ENCODE results near the gene OGFOD1. TPM values are rescaled to one million over a fixed set of nuclear protein-coding genes. Genes with fewer than 3 reads are reported as not detected.
A peak's percentile ranks its signal among the peaks of the same experiment; 100 is the strongest.

OGFOD1 gene
- total and polyA plus RNA-seq, 2 of the 13 experiments (the other 11 are each of a cell fraction or from before 2014, with no cell fraction given): 35.2 to 81.3 TPM

DNA sequence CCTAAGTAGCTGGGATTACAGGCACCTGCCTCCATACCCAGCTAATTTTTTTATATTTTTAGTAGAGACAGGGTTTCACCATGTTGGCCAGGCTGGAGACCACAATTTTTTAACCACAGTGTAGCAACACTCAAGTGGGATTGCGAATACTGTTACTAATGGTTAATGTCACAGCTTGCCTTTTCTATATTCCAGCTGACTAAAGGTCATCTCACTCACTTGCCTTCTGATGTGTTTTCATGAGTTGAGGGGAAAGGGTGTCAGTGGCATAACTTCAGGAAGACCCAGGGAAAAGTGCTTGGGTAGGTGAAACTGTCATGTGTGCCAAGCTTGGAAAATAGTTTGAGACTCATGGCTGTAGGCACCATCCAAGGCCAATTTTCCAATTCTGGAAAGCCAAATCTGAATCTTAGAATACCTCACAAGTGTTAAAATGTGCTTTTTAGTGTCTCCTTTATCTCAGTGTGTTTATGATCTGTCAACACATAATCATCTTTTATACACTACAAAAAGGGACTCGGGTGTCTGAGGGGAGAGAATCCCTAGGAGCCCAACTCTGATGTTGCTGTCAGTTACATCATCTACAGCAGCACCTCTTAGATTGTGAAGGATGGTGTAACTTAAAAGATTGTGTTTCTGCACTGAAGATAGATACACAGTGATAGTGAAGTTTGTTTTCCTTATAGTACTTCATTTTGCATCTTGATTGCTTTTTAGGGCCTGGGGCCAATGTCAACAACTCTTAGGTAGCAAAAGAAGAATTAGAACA lies 27.1 kb downstream of the OGFOD1 start:
- no TSS peak for BruUV-seq (replicated peaks)
- ChIA-PET CTCF (ENCODE audit: low intra/inter-chr PET ratio, low total read pairs) (no interaction called here), POLR2A (interaction anchor here (1.2 to 2.1 kb wide), 2 partner anchors 27 to 130 kb away, joined by 3 to 7 read pairs; partner anchors contain the start of genes MT2A, NUDT21 and OGFOD1)
- no peaks in the 10 kb centered on the region for H3K27me3 ChIP-seq (ENCODE audit: control insufficient read depth in 1 of 2, insufficient read depth in 2 of 2, low read length in 2 of 2)
- H3K27ac ChIP-seq (ENCODE audit: extremely low read length, insufficient read depth, low read length): no peak overlapping the region
- no peak overlapping the region for H3K4me2 ChIP-seq (ENCODE audit: low read depth, low read length)
- intact Hi-C loops (cut with micrococcal nuclease; ENCODE audit: unreplicated experiment) (no loop called here), in situ Hi-C loops (cut with HindIII; ENCODE audit: extremely low pct_ligation_motif_present, low pct_unique_long_range_greater_than_20kb) (no loop called here)
- ATAC-seq: no peak
- peak; percentile 56 for FAIRE-seq
- H3K36me3 ChIP-seq (replicated peaks in 1 of 2; ENCODE audit: control insufficient read depth in 1 of 2, insufficient read depth in 2 of 2, low read length in 2 of 2): peaks cover 11 to 47% of the 10 kb centered on the region in 2 experiments
- no peak overlapping the region for H3K9ac ChIP-seq (ENCODE audit: insufficient read depth, low read depth, low read length)
- no peaks in the 10 kb centered on the region for H3K79me2 ChIP-seq (ENCODE audit: insufficient read depth, low read length)
- no peaks in the 10 kb centered on the region for H4K20me1 ChIP-seq (ENCODE audit: insufficient read depth, low read length)
- DNase-seq (ENCODE audit: low spot score): no peak
- H3K9me3 ChIP-seq (ENCODE audit: low read length): no peaks in the 10 kb centered on the region
- 97% methylated on average over 2 of the region's 2 CpGs for WGBS (ENCODE audit: low lambda C conversion rate)
- H3K4me3 ChIP-seq (replicated peaks in 1 of 3; ENCODE audit: insufficient read depth in 1 of 3, low read depth in 2 of 3, low read length in 3 of 3): no peak overlapping the region
- no peaks in the 10 kb centered on the region for H3K4me1 ChIP-seq (ENCODE audit: insufficient read depth, low read length)
- H2AFZ ChIP-seq (ENCODE audit: low read length): no peak overlapping the region
- TF ChIP-seq, protein P1, sequence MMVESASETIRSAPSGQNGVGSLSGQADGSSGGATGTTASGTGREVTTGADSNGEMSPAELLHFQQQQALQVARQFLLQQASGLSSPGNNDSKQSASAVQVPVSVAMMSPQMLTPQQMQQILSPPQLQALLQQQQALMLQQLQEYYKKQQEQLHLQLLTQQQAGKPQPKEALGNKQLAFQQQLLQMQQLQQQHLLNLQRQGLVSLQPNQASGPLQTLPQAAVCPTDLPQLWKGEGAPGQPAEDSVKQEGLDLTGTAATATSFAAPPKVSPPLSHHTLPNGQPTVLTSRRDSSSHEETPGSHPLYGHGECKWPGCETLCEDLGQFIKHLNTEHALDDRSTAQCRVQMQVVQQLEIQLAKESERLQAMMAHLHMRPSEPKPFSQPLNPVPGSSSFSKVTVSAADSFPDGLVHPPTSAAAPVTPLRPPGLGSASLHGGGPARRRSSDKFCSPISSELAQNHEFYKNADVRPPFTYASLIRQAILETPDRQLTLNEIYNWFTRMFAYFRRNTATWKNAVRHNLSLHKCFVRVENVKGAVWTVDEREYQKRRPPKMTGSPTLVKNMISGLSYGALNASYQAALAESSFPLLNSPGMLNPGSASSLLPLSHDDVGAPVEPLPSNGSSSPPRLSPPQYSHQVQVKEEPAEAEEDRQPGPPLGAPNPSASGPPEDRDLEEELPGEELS (CRISPR knock-in tag; IDR thresholded peaks at IDR 0.05): no peak
- peak in 1 of 2 experiments; percentile 24; a peak in 1 of 4 replicates for TF ChIP-seq MAFK (conservative IDR thresholded peaks at IDR 0.05 in 1 of 2, IDR thresholded peaks at IDR 0.05 in 1 of 2; ENCODE audit: low read length in 2 of 2)
- no peak for TF ChIP-seq NBN (conservative IDR thresholded peaks at IDR 0.05)
- TF ChIP-seq, protein P2, sequence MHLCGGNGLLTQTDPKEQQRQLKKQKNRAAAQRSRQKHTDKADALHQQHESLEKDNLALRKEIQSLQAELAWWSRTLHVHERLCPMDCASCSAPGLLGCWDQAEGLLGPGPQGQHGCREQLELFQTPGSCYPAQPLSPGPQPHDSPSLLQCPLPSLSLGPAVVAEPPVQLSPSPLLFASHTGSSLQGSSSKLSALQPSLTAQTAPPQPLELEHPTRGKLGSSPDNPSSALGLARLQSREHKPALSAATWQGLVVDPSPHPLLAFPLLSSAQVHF (CRISPR knock-in tag; IDR thresholded peaks at IDR 0.05): no peak
- TF ChIP-seq, protein P3, sequence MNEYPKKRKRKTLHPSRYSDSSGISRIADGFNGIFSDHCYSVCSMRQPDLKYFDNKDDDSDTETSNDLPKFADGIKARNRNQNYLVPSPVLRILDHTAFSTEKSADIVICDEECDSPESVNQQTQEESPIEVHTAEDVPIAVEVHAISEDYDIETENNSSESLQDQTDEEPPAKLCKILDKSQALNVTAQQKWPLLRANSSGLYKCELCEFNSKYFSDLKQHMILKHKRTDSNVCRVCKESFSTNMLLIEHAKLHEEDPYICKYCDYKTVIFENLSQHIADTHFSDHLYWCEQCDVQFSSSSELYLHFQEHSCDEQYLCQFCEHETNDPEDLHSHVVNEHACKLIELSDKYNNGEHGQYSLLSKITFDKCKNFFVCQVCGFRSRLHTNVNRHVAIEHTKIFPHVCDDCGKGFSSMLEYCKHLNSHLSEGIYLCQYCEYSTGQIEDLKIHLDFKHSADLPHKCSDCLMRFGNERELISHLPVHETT (CRISPR knock-in tag; conservative IDR thresholded peaks at IDR 0.05): no peak
- TF ChIP-seq ELF3 (CRISPR knock-in tag; IDR thresholded peaks at IDR 0.05): no peak
- no peak for TF ChIP-seq EZH2 (conservative IDR thresholded peaks at IDR 0.05; ENCODE audit: low read depth, low read length)
- TF ChIP-seq, protein P4, sequence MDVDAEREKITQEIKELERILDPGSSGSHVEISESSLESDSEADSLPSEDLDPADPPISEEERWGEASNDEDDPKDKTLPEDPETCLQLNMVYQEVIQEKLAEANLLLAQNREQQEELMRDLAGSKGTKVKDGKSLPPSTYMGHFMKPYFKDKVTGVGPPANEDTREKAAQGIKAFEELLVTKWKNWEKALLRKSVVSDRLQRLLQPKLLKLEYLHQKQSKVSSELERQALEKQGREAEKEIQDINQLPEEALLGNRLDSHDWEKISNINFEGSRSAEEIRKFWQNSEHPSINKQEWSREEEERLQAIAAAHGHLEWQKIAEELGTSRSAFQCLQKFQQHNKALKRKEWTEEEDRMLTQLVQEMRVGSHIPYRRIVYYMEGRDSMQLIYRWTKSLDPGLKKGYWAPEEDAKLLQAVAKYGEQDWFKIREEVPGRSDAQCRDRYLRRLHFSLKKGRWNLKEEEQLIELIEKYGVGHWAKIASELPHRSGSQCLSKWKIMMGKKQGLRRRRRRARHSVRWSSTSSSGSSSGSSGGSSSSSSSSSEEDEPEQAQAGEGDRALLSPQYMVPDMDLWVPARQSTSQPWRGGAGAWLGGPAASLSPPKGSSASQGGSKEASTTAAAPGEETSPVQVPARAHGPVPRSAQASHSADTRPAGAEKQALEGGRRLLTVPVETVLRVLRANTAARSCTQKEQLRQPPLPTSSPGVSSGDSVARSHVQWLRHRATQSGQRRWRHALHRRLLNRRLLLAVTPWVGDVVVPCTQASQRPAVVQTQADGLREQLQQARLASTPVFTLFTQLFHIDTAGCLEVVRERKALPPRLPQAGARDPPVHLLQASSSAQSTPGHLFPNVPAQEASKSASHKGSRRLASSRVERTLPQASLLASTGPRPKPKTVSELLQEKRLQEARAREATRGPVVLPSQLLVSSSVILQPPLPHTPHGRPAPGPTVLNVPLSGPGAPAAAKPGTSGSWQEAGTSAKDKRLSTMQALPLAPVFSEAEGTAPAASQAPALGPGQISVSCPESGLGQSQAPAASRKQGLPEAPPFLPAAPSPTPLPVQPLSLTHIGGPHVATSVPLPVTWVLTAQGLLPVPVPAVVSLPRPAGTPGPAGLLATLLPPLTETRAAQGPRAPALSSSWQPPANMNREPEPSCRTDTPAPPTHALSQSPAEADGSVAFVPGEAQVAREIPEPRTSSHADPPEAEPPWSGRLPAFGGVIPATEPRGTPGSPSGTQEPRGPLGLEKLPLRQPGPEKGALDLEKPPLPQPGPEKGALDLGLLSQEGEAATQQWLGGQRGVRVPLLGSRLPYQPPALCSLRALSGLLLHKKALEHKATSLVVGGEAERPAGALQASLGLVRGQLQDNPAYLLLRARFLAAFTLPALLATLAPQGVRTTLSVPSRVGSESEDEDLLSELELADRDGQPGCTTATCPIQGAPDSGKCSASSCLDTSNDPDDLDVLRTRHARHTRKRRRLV (CRISPR knock-in tag; IDR thresholded peaks at IDR 0.05): no peak
- TF ChIP-seq ZNF501 (CRISPR knock-in tag; IDR thresholded peaks at IDR 0.05): no peak
- no peak for TF ChIP-seq ZNF772 (CRISPR knock-in tag; IDR thresholded peaks at IDR 0.05)
- TF ChIP-seq SP5 (CRISPR knock-in tag; IDR thresholded peaks at IDR 0.05; ENCODE audit: borderline replicate concordance, low read depth): no peak
- no peak for TF ChIP-seq PCBP1 (IDR thresholded peaks at IDR 0.05; ENCODE audit: borderline replicate concordance, low read depth, low read length)
- no peak for TF ChIP-seq ZNF879 (CRISPR knock-in tag; IDR thresholded peaks at IDR 0.05)

Data from HepG2 (cell line).